B cell (primary cell): ENCODE measurements around the gene ZFP69. TPM values are rescaled to one million over a fixed set of nuclear protein-coding genes. Genes with fewer than 3 reads are reported as not detected.

Experiments
- ATAC-seq: fragments of 200-7000 bp; cut with Tn5 transposase; one replicate; pipeline ENCODE4 v1.10.0; 2021; ENCODE audit warnings: low read depth, mild to moderate bottlenecking, moderate number of reproducible peaks, moderate library complexity
- CTCF ChIA-PET: fragments of 350-600 bp; sonication (Branson Sonifier 250); formaldehyde crosslinking; loops from one replicate; lab custom pipeline; 2021; ENCODE audit warnings: antibody characterized with exemption, inconsistent platforms; lab: Charles Lee
- POLR2A ChIA-PET: fragments of 350-600 bp; sonication (Branson Sonifier 250); formaldehyde crosslinking; loops from one replicate; lab custom pipeline; 2021; ENCODE audit warnings: antibody characterized with exemption; lab: Charles Lee
- DNase-seq: peaks from one replicate; pipeline ENCODE4 v3.0.0; 2013
- H2AFZ ChIP-seq: 2 replicates; pipeline ENCODE4 v1.6.1; 2012; ENCODE audit warnings: mild to moderate bottlenecking, low read depth, low read length; ENCODE audit not compliant: insufficient read depth, poor library complexity, severe bottlenecking
- H3K27ac ChIP-seq, 2 donors: 1 replicate in 1 of 2; 2 replicates in 1 of 2; pipeline ENCODE4 v1.5.1; 2012 to 2013; ENCODE audit warnings: low read length in 2 of 2, mild to moderate bottlenecking in 2 of 2, moderate library complexity in 1 of 2
- H3K27me3 ChIP-seq, 4 experiments: fragments of 200-600 bp in 1 of 4; sonication (generic) in 1 of 4; replicated peaks in 1 of 4; 1 replicate in 2 of 4; 2 replicates in 2 of 4; pipeline versions ENCODE4 v1.6.1 to v1.7.0; 2013 to 2016; ENCODE audit warnings: low read length in 3 of 4, mild to moderate bottlenecking in 2 of 4, mixed read lengths in 1 of 4, moderate library complexity in 1 of 4; ENCODE audit not compliant: insufficient read depth in 4 of 4, control insufficient read depth in 3 of 4; ENCODE audit errors: control extremely low read depth in 1 of 4
- H3K36me3 ChIP-seq, 2 experiments: replicated peaks in 1 of 2; 1 replicate in 1 of 2; 2 replicates in 1 of 2; pipeline versions ENCODE4 v1.6.1 to v1.7.1; 2013; ENCODE audit warnings: low read length in 1 of 2; ENCODE audit not compliant: insufficient read depth in 2 of 2, control insufficient read depth in 1 of 2; ENCODE audit errors: control extremely low read depth in 1 of 2, extremely low read depth in 1 of 2
- H3K4me1 ChIP-seq, 2 donors: fragments of 200-600 bp in 1 of 2; sonication (generic) in 1 of 2; 1 replicate in 1 of 2; 2 replicates in 1 of 2; pipeline versions ENCODE4 v1.5.1 to v1.6.1; 2013 to 2017; ENCODE audit warnings: low read length in 2 of 2; ENCODE audit not compliant: control insufficient read depth in 2 of 2, insufficient read depth in 2 of 2
- H3K4me2 ChIP-seq: replicated peaks from 2 replicates; pipeline ENCODE3; 2012; ENCODE audit warnings: mild to moderate bottlenecking, low read depth, low read length; ENCODE audit not compliant: poor library complexity, severe bottlenecking
- H3K4me3 ChIP-seq, 5 experiments: fragments of 200-600 bp in 1 of 5; sonication (generic) in 1 of 5; 1 replicate in 3 of 5; 2 replicates in 2 of 5; pipeline versions ENCODE4 v1.5.1 to v1.7.0; 2011 to 2016; ENCODE audit warnings: low read length in 4 of 5, mild to moderate bottlenecking in 4 of 5, low read depth in 2 of 5, control low read depth in 1 of 5, moderate library complexity in 1 of 5; ENCODE audit not compliant: insufficient read depth in 1 of 5; ENCODE audit errors: control extremely low read depth in 1 of 5, extremely low read depth in 1 of 5
- H3K79me2 ChIP-seq: fragments of 200-600 bp; sonication (generic); one replicate; pipeline ENCODE4 v1.6.0; 2016; ENCODE audit warnings: low read length; ENCODE audit not compliant: control insufficient read depth, insufficient read depth
- H3K9ac ChIP-seq: fragments of 200-600 bp; sonication (generic); 2 replicates; pipeline ENCODE4 v1.6.1; 2017; ENCODE audit warnings: mild to moderate bottlenecking, low read length, moderate library complexity
- H3K9me3 ChIP-seq, 3 donors: one replicate each; pipeline versions ENCODE4 v1.6.1 to v1.7.1; 2013; ENCODE audit warnings: low read length in 2 of 3; ENCODE audit not compliant: control insufficient read depth in 2 of 3, insufficient read depth in 1 of 3; ENCODE audit errors: control extremely low read depth in 1 of 3
- H4K20me1 ChIP-seq: 2 replicates; pipeline ENCODE4 v1.6.0; 2012; ENCODE audit warnings: mild to moderate bottlenecking, low read length; ENCODE audit not compliant: insufficient read depth, control insufficient read depth, poor library complexity, severe bottlenecking
- H3K27ac Mint-ChIP-seq: one replicate; pipeline ENCODE4 v1.8.0; 2021; ENCODE audit warnings: mixed read lengths
- H3K27me3 Mint-ChIP-seq: one replicate; pipeline ENCODE4 v1.8.0; 2021; ENCODE audit warnings: mixed read lengths
- H3K4me1 Mint-ChIP-seq: one replicate; pipeline ENCODE4 v1.8.0; 2021; ENCODE audit warnings: mixed read lengths
- H3K4me3 Mint-ChIP-seq: one replicate; pipeline ENCODE4 v1.8.0; 2021; ENCODE audit warnings: mixed read lengths
- H3K9me3 Mint-ChIP-seq: one replicate; pipeline ENCODE4 v1.8.0; 2022; ENCODE audit warnings: mixed read lengths; ENCODE audit not compliant: insufficient read depth
- CTCF ChIP-seq: fragments of 200-600 bp; IDR thresholded peaks from one replicate; pipeline ENCODE4 v1.8.0; 2022; ENCODE audit warnings: antibody characterized with exemption, mild to moderate bottlenecking
- EZH2 ChIP-seq: IDR thresholded peaks from 2 replicates; pipeline ENCODE4 v1.6.1; 2012; ENCODE audit warnings: borderline replicate concordance, low read depth, mild to moderate bottlenecking, moderate library complexity, low read length; ENCODE audit not compliant: insufficient read depth, poor library complexity, severe bottlenecking
- WGBS: methylation state at CpG from one replicate; pipeline ENCODE4 v1.1.5; 2013; ENCODE audit warnings: missing lambda C conversion rate; ENCODE audit not compliant: insufficient coverage; 5-methylcytosine and 5-hydroxymethylcytosine counted together
- intact Hi-C: fragments of 100-400 bp; cut with micrococcal nuclease; formaldehyde crosslinking; loops from one replicate; pipeline ENCODE4 v1.10.0; 2022
- polyA plus RNA-seq: library from polyadenylated mRNA; depleted of rRNA; stranded (reverse); fragments of >200 nt; gene quantifications from 2 replicates; pipeline ENCODE4 v1.2.3, GENCODE V29; 2012
- total RNA-seq, 2 donors: library from RNA; stranded (reverse); fragments of 120-200 nt in 1 of 2; gene quantifications; 1 replicate in 1 of 2; 2 replicates in 1 of 2; pipeline versions ENCODE4 v1.2.3 to v1.2.4, GENCODE V29; 2013 to 2022

Gene ZFP69
- total and polyA plus RNA-seq, 2 donors (not counting 1 experiment from before 2014, with no cell fraction given) = 2.9 to 7.5 TPM

GRCh38 chr1:40534589-40534988, 57.5 kb downstream of the ZFP69 start:
- H3K9me3 ChIP-seq = peaks cover 0 to 9% (median 0%) of the 10 kb centered on the region in 3 donors
- H3K36me3 ChIP-seq = peaks cover 0 to 5% of the 10 kb centered on the region in 2 experiments
- H2AFZ ChIP-seq = no peak overlapping the region
- no peak overlapping the region for H3K27ac ChIP-seq
- H3K9ac ChIP-seq = no peak overlapping the region
- H3K4me3 ChIP-seq = no peak overlapping the region
- peaks cover 19 to 22% of the 10 kb centered on the region in 2 donors for H3K4me1 ChIP-seq
- Mint-ChIP-seq H3K4me3 (no peak overlapping the region), H3K27ac (no peak overlapping the region), H3K9me3 (peaks cover 8% of the 10 kb centered on the region), H3K27me3 (no peaks in the 10 kb centered on the region), H3K4me1 (peaks cover 26% of the 10 kb centered on the region)
- ChIA-PET CTCF (no interaction called here), POLR2A (no interaction called here)
- intact Hi-C loops = loop anchor here (5.0 to 10.0 kb wide), 3 partner anchors 162 to 310 kb away; partner anchors contain the start of gene SMAP2
- H4K20me1 ChIP-seq = no peaks in the 10 kb centered on the region
- DNase-seq (no peak), ATAC-seq (no peak)
- H3K27me3 ChIP-seq = peaks cover 0 to 2% (median 0%) of the 10 kb centered on the region in 4 experiments
- peaks cover 6% of the 10 kb centered on the region for H3K79me2 ChIP-seq
- no peak for TF ChIP-seq EZH2
- TF ChIP-seq CTCF = no peak
- no peak overlapping the region for H3K4me2 ChIP-seq

- Mint-ChIP-seq H3K9me3 (peaks cover 5% of the 10 kb centered on the region), H3K27ac (no peak overlapping the region), H3K27me3 (no peaks in the 10 kb centered on the region), H3K4me1 (peaks cover 24% of the 10 kb centered on the region), H3K4me3 (no peak overlapping the region)
- H3K9ac ChIP-seq = no peak overlapping the region
- H3K4me3 ChIP-seq = no peak overlapping the region
- DNase-seq (no peak), ATAC-seq (no peak)
- TF ChIP-seq EZH2 (no peak), CTCF (no peak)
- H3K4me2 ChIP-seq = no peak overlapping the region
- H3K36me3 ChIP-seq = peaks cover 2 to 5% of the 10 kb centered on the region in 2 experiments
- peaks cover 6% of the 10 kb centered on the region for H3K79me2 ChIP-seq
- peaks cover 18 to 20% of the 10 kb centered on the region in 2 donors for H3K4me1 ChIP-seq
- ChIA-PET CTCF (no interaction called here), POLR2A (no interaction called here)
- intact Hi-C loops = loop anchor here (10.0 kb wide), 1 partner anchor 309 kb away; no protein-coding TSS in a partner anchor
- no CpG with 5 or more reads among the region's 2 CpGs for WGBS
- no peaks in the 10 kb centered on the region for H4K20me1 ChIP-seq
- H2AFZ ChIP-seq = no peak overlapping the region
- H3K27me3 ChIP-seq = no peaks in the 10 kb centered on the region
- H3K27ac ChIP-seq = no peak overlapping the region
- H3K9me3 ChIP-seq = peaks cover 0 to 3% (median 0%) of the 10 kb centered on the region in 3 donors
These were observed 58.6 kb downstream of the ZFP69 start for GRCh38 chr1:40535732-40536131.
